ENCODE results near the gene DDIT4.

Gene DDIT4

GRCh38 chr10:72322280-72323058, 48.7 kb downstream of the DDIT4 start:
- peak; percentile 95 for DNase-seq (ENCODE audit: low read depth)
- TF ChIP-seq, protein P1, sequence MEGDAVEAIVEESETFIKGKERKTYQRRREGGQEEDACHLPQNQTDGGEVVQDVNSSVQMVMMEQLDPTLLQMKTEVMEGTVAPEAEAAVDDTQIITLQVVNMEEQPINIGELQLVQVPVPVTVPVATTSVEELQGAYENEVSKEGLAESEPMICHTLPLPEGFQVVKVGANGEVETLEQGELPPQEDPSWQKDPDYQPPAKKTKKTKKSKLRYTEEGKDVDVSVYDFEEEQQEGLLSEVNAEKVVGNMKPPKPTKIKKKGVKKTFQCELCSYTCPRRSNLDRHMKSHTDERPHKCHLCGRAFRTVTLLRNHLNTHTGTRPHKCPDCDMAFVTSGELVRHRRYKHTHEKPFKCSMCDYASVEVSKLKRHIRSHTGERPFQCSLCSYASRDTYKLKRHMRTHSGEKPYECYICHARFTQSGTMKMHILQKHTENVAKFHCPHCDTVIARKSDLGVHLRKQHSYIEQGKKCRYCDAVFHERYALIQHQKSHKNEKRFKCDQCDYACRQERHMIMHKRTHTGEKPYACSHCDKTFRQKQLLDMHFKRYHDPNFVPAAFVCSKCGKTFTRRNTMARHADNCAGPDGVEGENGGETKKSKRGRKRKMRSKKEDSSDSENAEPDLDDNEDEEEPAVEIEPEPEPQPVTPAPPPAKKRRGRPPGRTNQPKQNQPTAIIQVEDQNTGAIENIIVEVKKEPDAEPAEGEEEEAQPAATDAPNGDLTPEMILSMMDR (IDR thresholded peaks at IDR 0.05; ENCODE audit: insufficient read depth, low read depth, low read length, missing control alignments) = no peak
- no peak overlapping the region for H3K4me3 ChIP-seq (ENCODE audit: low read length)

GRCh38 chr10:72323108-72323749, 49.5 kb downstream of the DDIT4 start:
- no peak overlapping the region for H3K4me3 ChIP-seq (ENCODE audit: low read length)
- TF ChIP-seq, protein P1 (IDR thresholded peaks at IDR 0.05; ENCODE audit: insufficient read depth, low read depth, low read length, missing control alignments) = no peak
- no peak for DNase-seq (ENCODE audit: low read depth)

- DNase-seq (ENCODE audit: low read depth) = no peak
- TF ChIP-seq, protein P1 (IDR thresholded peaks at IDR 0.05; ENCODE audit: insufficient read depth, low read depth, low read length, missing control alignments) = no peak
Measured at GRCh38 chr10:72323771-72324191, 50.1 kb downstream of the DDIT4 start.

More at GRCh38 chr10:72323771-72324191, 50.1 kb downstream of the DDIT4 start:
- no peak overlapping the region for H3K4me3 ChIP-seq (ENCODE audit: low read length)
